GM10266 (cell line): ENCODE measurements around the gene CNGA1.

ENCODE experiments used
- DNase-seq: peaks from one replicate; pipeline ENCODE4 v3.0.0; 2012; ENCODE audit errors: extremely low spot score
- CTCF ChIP-seq: IDR thresholded peaks from 2 replicates; pipeline ENCODE4 v1.5.1; 2012; ENCODE audit warnings: mild to moderate bottlenecking, low read depth; ENCODE audit not compliant: control insufficient read depth, insufficient read depth; ENCODE audit errors: missing control alignments

CNGA1 gene

DNA sequence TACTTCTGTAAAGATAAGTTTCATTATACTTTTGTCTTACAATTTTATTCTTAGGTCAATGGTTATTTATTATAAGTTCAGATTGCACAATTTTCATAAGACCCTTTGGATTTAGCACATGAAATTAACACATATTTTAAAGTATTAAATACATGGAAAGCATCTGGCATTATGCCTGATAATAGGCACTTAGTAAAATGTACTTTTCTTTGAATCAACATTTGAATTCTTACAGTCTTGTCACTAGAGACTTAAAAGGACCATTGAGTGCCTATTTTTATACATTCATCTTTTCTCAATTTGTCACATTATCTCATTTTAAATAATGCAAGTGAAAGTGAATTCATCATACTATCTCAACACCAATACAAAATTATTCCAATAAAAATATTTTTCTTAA is 23.1 kb upstream of the CNGA1 start:
- no peak for DNase-seq
- TF ChIP-seq CTCF, result no peak

- DNase-seq, result no peak
- TF ChIP-seq CTCF, result no peak
These were observed 22.2 kb upstream of the CNGA1 start for GRCh38 chr4:48038666-48039065.

DNA sequence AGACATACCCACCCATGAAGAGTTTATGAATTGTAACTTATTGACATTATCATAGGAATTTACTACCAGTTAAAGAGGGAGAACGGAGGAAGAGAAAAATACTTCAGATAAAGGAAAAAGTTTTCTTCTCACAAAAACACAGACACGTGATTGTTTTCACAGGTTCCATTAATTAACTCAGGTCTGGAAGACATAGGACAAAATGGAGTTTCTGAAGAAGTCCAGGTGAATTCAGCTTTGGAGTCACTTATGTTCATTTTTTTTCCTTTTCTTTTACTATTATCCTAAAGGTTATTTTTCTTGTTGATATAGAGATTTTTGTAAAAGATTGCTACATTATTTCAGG is 20.6 kb upstream of the CNGA1 start:
- TF ChIP-seq CTCF, result no peak
- no peak for DNase-seq

DNA sequence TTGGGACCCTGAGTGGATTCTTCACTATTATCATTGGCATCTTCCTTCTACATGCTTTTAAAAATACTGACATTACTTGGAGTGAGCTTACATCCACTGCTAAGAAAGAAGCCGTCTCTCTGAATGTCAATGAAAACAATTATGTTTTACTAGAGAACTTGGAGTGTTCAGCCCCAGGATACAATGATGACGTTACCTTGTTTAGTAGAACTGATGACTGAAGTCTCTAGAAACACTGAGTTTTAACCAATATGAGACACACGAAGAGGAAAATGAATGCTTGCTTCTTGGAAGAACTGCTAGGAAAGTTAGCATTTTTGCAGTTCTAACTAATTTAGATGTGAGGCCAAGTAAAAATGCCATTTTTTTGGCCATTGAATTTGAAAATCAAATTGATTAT is 19.5 kb upstream of the CNGA1 start:
- no peak for TF ChIP-seq CTCF
- no peak for DNase-seq

GRCh38 chr4:48033825-48034413 is 17.4 kb upstream of the CNGA1 start:
- DNase-seq, result no peak

DNA sequence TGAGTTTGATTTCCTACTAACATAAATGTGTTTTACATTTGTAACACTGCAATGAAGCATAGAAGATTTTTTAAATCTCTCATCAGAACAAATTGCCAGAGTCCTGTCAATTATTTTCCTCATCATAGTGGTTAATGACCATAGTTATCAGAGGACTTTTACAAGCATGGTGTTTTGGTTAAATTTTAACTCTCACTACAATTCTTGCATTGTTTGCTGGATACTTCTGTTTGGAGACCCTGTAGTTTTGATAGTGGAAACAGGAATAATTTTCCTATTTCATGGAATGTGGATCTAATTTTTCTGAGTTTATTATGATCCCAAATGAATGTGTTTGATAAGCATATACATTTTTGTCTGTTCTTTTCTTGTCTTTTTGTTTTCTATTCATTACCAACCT is 16.9 kb upstream of the CNGA1 start:
- DNase-seq, result no peak
- TF ChIP-seq CTCF, result no peak

More at GRCh38 chr4:48033825-48034413, 17.4 kb upstream of the CNGA1 start:
- TF ChIP-seq CTCF, result peak; percentile 51

DNA sequence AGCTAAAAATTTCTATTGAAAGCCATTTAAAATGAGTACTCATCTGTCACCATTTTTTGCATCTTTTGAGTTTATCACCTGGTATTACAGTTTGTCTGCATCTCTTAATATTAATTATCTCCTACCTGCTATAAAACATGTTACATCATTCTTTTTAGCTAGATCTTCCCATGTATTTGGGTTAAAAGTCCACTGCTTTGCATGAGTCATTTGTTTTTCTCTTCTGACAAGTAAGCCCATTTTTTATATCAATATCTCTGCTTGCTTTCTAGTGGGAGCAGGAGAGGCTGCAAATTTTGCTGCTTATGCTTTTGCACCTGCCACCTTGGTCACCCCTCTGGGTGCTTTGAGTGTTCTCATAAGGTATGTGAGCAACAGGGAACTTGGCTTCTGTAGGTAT is 16.2 kb upstream of the CNGA1 start:
- no peak for DNase-seq
- no peak for TF ChIP-seq CTCF
